ENCODE data around the gene FGF11. TPM values are rescaled to one million over a fixed set of nuclear protein-coding genes. Genes with fewer than 3 reads are reported as not detected.

Gene FGF11
- total and polyA plus RNA-seq, 2 of the 13 experiments (the other 11 are each of a cell fraction or from before 2014, with no cell fraction given), result 0.20 to 7.6 TPM

DNA sequence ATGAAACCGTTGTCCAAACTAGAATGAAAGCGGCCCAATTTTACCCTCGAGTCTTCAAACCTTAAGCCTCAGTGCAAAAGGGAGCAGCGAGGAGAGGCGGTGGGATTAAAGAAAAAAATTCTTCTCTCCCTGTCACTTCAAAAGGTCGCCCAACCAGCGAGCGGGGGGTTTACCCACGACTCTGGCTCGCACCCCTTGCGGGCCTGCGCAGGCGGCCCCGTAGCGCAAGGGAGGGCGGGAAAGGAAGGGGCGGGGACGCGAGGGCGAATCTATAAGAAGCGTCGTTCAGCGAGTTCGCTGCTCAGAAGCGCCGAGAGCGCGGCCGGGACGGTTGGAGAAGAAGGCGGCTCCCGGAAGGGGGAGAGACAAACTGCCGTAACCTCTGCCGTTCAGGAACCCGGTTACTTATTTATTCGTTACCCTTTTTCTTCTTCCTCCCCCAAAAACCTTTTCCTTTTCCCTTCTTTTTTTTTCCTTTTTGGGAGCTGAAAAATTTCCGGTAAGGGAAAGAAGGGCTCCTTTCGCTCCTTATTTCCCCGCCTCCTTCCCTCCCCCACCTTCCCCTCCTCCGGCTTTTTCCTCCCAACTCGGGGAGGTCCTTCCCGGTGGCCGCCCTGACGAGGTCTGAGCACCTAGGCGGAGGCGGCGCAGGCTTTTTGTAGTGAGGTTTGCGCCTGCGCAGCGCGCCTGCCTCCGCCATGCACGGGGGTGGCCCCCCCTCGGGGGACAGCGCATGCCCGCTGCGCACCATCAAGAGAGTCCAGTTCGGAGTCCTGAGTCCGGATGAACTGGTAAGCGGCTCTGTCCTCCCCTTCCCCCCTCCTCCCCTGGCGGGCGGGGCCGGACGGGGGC is 45.0 kb downstream of the FGF11 start, which contains the start of gene POLR2A (continued):
- TF ChIP-seq, protein P1, sequence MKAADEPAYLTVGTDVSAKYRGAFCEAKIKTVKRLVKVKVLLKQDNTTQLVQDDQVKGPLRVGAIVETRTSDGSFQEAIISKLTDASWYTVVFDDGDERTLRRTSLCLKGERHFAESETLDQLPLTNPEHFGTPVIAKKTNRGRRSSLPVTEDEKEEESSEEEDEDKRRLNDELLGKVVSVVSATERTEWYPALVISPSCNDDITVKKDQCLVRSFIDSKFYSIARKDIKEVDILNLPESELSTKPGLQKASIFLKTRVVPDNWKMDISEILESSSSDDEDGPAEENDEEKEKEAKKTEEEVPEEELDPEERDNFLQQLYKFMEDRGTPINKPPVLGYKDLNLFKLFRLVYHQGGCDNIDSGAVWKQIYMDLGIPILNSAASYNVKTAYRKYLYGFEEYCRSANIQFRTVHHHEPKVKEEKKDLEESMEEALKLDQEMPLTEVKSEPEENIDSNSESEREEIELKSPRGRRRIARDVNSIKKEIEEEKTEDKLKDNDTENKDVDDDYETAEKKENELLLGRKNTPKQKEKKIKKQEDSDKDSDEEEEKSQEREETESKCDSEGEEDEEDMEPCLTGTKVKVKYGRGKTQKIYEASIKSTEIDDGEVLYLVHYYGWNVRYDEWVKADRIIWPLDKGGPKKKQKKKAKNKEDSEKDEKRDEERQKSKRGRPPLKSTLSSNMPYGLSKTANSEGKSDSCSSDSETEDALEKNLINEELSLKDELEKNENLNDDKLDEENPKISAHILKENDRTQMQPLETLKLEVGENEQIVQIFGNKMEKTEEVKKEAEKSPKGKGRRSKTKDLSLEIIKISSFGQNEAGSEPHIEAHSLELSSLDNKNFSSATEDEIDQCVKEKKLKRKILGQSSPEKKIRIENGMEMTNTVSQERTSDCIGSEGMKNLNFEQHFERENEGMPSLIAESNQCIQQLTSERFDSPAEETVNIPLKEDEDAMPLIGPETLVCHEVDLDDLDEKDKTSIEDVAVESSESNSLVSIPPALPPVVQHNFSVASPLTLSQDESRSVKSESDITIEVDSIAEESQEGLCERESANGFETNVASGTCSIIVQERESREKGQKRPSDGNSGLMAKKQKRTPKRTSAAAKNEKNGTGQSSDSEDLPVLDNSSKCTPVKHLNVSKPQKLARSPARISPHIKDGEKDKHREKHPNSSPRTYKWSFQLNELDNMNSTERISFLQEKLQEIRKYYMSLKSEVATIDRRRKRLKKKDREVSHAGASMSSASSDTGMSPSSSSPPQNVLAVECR (CRISPR knock-in tag; IDR thresholded peaks at IDR 0.05; ENCODE audit: borderline replicate concordance), result peak; percentile 2; the same call in 1 of the 2 replicates
- TF ChIP-seq CENPT (CRISPR knock-in tag; IDR thresholded peaks at IDR 0.05; ENCODE audit: low read depth), result 0 out of 2 replicates have a peak, but pooled peaks have one; percentile 42
- no peak for TF ChIP-seq ZNF7 (CRISPR knock-in tag; IDR thresholded peaks at IDR 0.05)
- TF ChIP-seq NFIB (CRISPR knock-in tag; IDR thresholded peaks at IDR 0.05; ENCODE audit: borderline replicate concordance), result no peak
- peak; percentile 72 for TF ChIP-seq HNF4G (IDR thresholded peaks at IDR 0.05; ENCODE audit: borderline replicate concordance, low read depth, low read length)
- TF ChIP-seq HNF4G (CRISPR knock-in tag; IDR thresholded peaks at IDR 0.05; ENCODE audit: borderline replicate concordance, low read depth), result peak; percentile 35; the same call in 1 of the 2 replicates
- TF ChIP-seq, protein P2, sequence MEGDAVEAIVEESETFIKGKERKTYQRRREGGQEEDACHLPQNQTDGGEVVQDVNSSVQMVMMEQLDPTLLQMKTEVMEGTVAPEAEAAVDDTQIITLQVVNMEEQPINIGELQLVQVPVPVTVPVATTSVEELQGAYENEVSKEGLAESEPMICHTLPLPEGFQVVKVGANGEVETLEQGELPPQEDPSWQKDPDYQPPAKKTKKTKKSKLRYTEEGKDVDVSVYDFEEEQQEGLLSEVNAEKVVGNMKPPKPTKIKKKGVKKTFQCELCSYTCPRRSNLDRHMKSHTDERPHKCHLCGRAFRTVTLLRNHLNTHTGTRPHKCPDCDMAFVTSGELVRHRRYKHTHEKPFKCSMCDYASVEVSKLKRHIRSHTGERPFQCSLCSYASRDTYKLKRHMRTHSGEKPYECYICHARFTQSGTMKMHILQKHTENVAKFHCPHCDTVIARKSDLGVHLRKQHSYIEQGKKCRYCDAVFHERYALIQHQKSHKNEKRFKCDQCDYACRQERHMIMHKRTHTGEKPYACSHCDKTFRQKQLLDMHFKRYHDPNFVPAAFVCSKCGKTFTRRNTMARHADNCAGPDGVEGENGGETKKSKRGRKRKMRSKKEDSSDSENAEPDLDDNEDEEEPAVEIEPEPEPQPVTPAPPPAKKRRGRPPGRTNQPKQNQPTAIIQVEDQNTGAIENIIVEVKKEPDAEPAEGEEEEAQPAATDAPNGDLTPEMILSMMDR (CRISPR knock-in tag; IDR thresholded peaks at IDR 0.05), result no peak
- TF ChIP-seq CBFB (CRISPR knock-in tag; IDR thresholded peaks at IDR 0.05), result peak; percentile 22; the same call in 1 of the 2 replicates
- TF ChIP-seq, protein P3, sequence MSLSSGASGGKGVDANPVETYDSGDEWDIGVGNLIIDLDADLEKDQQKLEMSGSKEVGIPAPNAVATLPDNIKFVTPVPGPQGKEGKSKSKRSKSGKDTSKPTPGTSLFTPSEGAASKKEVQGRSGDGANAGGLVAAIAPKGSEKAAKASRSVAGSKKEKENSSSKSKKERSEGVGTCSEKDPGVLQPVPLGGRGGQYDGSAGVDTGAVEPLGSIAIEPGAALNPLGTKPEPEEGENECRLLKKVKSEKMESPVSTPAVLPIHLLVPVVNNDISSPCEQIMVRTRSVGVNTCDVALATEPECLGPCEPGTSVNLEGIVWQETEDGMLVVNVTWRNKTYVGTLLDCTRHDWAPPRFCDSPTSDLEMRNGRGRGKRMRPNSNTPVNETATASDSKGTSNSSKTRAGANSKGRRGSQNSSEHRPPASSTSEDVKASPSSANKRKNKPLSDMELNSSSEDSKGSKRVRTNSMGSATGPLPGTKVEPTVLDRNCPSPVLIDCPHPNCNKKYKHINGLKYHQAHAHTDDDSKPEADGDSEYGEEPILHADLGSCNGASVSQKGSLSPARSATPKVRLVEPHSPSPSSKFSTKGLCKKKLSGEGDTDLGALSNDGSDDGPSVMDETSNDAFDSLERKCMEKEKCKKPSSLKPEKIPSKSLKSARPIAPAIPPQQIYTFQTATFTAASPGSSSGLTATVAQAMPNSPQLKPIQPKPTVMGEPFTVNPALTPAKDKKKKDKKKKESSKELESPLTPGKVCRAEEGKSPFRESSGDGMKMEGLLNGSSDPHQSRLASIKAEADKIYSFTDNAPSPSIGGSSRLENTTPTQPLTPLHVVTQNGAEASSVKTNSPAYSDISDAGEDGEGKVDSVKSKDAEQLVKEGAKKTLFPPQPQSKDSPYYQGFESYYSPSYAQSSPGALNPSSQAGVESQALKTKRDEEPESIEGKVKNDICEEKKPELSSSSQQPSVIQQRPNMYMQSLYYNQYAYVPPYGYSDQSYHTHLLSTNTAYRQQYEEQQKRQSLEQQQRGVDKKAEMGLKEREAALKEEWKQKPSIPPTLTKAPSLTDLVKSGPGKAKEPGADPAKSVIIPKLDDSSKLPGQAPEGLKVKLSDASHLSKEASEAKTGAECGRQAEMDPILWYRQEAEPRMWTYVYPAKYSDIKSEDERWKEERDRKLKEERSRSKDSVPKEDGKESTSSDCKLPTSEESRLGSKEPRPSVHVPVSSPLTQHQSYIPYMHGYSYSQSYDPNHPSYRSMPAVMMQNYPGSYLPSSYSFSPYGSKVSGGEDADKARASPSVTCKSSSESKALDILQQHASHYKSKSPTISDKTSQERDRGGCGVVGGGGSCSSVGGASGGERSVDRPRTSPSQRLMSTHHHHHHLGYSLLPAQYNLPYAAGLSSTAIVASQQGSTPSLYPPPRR (CRISPR knock-in tag; IDR thresholded peaks at IDR 0.05; ENCODE audit: borderline replicate concordance), result peak; percentile 64; the same call in 1 of the 2 replicates
- TF ChIP-seq, protein P4, sequence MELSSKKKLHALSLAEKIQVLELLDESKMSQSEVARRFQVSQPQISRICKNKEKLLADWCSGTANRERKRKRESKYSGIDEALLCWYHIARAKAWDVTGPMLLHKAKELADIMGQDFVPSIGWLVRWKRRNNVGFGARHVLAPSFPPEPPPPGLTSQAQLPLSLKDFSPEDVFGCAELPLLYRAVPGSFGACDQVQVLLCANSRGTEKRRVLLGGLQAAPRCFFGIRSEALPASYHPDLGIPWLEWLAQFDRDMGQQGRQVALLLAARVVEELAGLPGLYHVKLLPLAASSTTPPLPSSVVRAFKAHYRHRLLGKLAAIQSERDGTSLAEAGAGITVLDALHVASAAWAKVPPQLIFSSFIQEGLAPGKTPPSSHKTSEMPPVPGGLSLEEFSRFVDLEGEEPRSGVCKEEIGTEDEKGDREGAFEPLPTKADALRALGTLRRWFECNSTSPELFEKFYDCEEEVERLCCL (CRISPR knock-in tag; IDR thresholded peaks at IDR 0.05; ENCODE audit: borderline replicate concordance), result peak; percentile 64; the same call in 1 of the 2 replicates
- TF ChIP-seq ZNF432 (CRISPR knock-in tag; IDR thresholded peaks at IDR 0.05; ENCODE audit: borderline replicate concordance), result no peak
- TF ChIP-seq PAWR (CRISPR knock-in tag; IDR thresholded peaks at IDR 0.05; ENCODE audit: borderline replicate concordance), result no peak; the same call in 1 of the 2 replicates
- no peak for TF ChIP-seq KLF11 (CRISPR knock-in tag; IDR thresholded peaks at IDR 0.05)
- TF ChIP-seq RARA (CRISPR knock-in tag; IDR thresholded peaks at IDR 0.05), result peak; percentile 60
- peak; percentile 86 for TF ChIP-seq HNF4A (CRISPR knock-in tag; IDR thresholded peaks at IDR 0.05)

Measured in HepG2 (cell line).